Adrenal gland (tissue), 5 donors: ENCODE measurements around the gene ABI3BP.

Source experiments
- CTCF ChIP-seq, 6 experiments: fragments of 450-650 bp in 4 of 6; fragments of 200-600 bp in 2 of 6; sonication (generic) in 1 of 6; IDR thresholded peaks; 1 replicate in 5 of 6; 2 replicates in 1 of 6; pipeline versions ENCODE4 v1.5.1 to v1.8.0; 2016 to 2021; ENCODE audit warnings: antibody characterized with exemption in 6 of 6, mild to moderate bottlenecking in 2 of 6, moderate library complexity in 1 of 6
- POLR2A ChIP-seq, 2 donors: fragments of 450-650 bp; IDR thresholded peaks; one replicate each; pipeline ENCODE4 v1.6.1; 2017; ENCODE audit warnings: antibody characterized with exemption in 2 of 2, mild to moderate bottlenecking in 2 of 2, moderate library complexity in 1 of 2
- donor health status: DM: no; HTN: no; CAD: no.

- TF ChIP-seq POLR2A (IDR thresholded peaks at IDR 0.05) (no peak), CTCF (IDR thresholded peaks at IDR 0.05) (no peak)
Observed at GRCh38 chr3:100748220-100748619, 245.0 kb downstream of the ABI3BP start.
